ENCODE measurements around the gene DMRT3. TPM values are rescaled to one million over a fixed set of nuclear protein-coding genes. Genes with fewer than 3 reads are reported as not detected.
A peak's percentile ranks its signal among the peaks of the same experiment; 100 is the strongest.

Gene DMRT3
- total RNA-seq, 1 donor from 2014 or later, result 0.41 TPM

- Mint-ChIP-seq H3K4me1 (peaks cover 39% of the 10 kb centered on the region), H3K36me3 (no peaks in the 10 kb centered on the region), H3K27ac (peak overlapping the region; percentile 93), H3K4me3 (peak overlapping the region; percentile 87), H3K9me3 (no peaks in the 10 kb centered on the region), H3K27me3 (ENCODE audit: insufficient read depth, low read depth) (peaks cover 82% of the 10 kb centered on the region)
- Histone ChIP-seq H3K27ac (no peak overlapping the region), H3K9me3 (ENCODE audit: low read depth) (no peaks in the 10 kb centered on the region), H4K20me1 (ENCODE audit: low read depth) (peaks cover 33% of the 10 kb centered on the region), H3K36me3 (no peaks in the 10 kb centered on the region), H3K4me2 (peak overlapping the region; percentile 85), H3K4me1 (peaks cover 51% of the 10 kb centered on the region), H2AFZ (replicated peaks) (peak overlapping the region; percentile 32), H3K79me2 (ENCODE audit: low read depth) (no peaks in the 10 kb centered on the region), H3K4me3 (peak overlapping the region; percentile 55), H3K27me3 (peaks cover 98% of the 10 kb centered on the region), H3K9ac (no peak overlapping the region), H3F3A (ENCODE audit: low read depth) (peaks cover 62% of the 10 kb centered on the region)
- peak; percentile 63 for DNase-seq (ENCODE audit: low spot score)
- TF ChIP-seq CTCF (IDR thresholded peaks at IDR 0.05) (no peak), EZH2 (IDR thresholded peaks at IDR 0.05) (peak; percentile 1)
These were observed 1.3 kb upstream of the DMRT3 start for GRCh38 chr9:974996-975739.

GRCh38 chr9:975740-976257 is 656 bp upstream of the DMRT3 start:
- no peak overlapping the region for H3K27ac ChIP-seq
- TF ChIP-seq EZH2phosphoT487 (IDR thresholded peaks at IDR 0.05) (peak; percentile 57), CTCF (IDR thresholded peaks at IDR 0.05) (no peak), EZH2 (IDR thresholded peaks at IDR 0.05) (no peak)
- H3K4me3 ChIP-seq, result peak overlapping the region; percentile 55
- H4K20me1 ChIP-seq (ENCODE audit: low read depth), result peaks cover 30% of the 10 kb centered on the region
- DNase-seq (ENCODE audit: low spot score), result no peak
- Mint-ChIP-seq H3K9me3 (no peaks in the 10 kb centered on the region), H3K4me1 (peaks cover 39% of the 10 kb centered on the region), H3K27me3 (ENCODE audit: insufficient read depth, low read depth) (peaks cover 79% of the 10 kb centered on the region), H3K36me3 (no peaks in the 10 kb centered on the region), H3K4me3 (peak overlapping the region; percentile 87), H3K27ac (no peak overlapping the region)
- H3K9me3 ChIP-seq (ENCODE audit: low read depth), result no peaks in the 10 kb centered on the region
- peak overlapping the region; percentile 85 for H2AFZ ChIP-seq (replicated peaks)
- peaks cover 56% of the 10 kb centered on the region for H3F3A ChIP-seq (ENCODE audit: low read depth)
- H3K4me1 ChIP-seq, result peaks cover 45% of the 10 kb centered on the region
- H3K36me3 ChIP-seq, result no peaks in the 10 kb centered on the region
- peak overlapping the region; percentile 85 for H3K4me2 ChIP-seq
- H3K27me3 ChIP-seq, result peaks cover 98% of the 10 kb centered on the region
- no peaks in the 10 kb centered on the region for H3K79me2 ChIP-seq (ENCODE audit: low read depth)
- H3K9ac ChIP-seq, result no peak overlapping the region

- Mint-ChIP-seq H3K36me3 (no peaks in the 10 kb centered on the region), H3K27ac (no peak overlapping the region), H3K9me3 (no peaks in the 10 kb centered on the region), H3K4me1 (peaks cover 40% of the 10 kb centered on the region), H3K4me3 (peak overlapping the region; percentile 86), H3K27me3 (ENCODE audit: insufficient read depth, low read depth) (peaks cover 79% of the 10 kb centered on the region)
- Histone ChIP-seq H3K79me2 (ENCODE audit: low read depth) (no peaks in the 10 kb centered on the region), H3K9me3 (ENCODE audit: low read depth) (no peaks in the 10 kb centered on the region), H2AFZ (replicated peaks) (peak overlapping the region; percentile 85), H3K4me3 (peak overlapping the region; percentile 55), H3K36me3 (no peaks in the 10 kb centered on the region), H3K4me2 (peak overlapping the region; percentile 85), H3K9ac (no peak overlapping the region), H3K4me1 (peaks cover 36% of the 10 kb centered on the region), H3K27me3 (peaks cover 98% of the 10 kb centered on the region), H4K20me1 (ENCODE audit: low read depth) (peaks cover 31% of the 10 kb centered on the region), H3F3A (ENCODE audit: low read depth) (peaks cover 46% of the 10 kb centered on the region), H3K27ac (no peak overlapping the region)
- TF ChIP-seq EZH2 (IDR thresholded peaks at IDR 0.05), result peak; percentile 91
- TF ChIP-seq CTCF (IDR thresholded peaks at IDR 0.05), result peak; percentile 5
- TF ChIP-seq EZH2phosphoT487 (IDR thresholded peaks at IDR 0.05), result peak; percentile 84
- peak; percentile 78 for DNase-seq (ENCODE audit: low spot score)
These were observed 735 bp downstream of the DMRT3 start for GRCh38 chr9:976943-977837.
